ENCODE results near the gene SPATS1. TPM values are rescaled to one million over a fixed set of nuclear protein-coding genes. Genes with fewer than 3 reads are reported as not detected.

SPATS1 gene
- total RNA-seq, 4 donors from 2014 or later = not detected

- Histone ChIP-seq H3K27ac (no peak overlapping the region), H3K4me1 (no peaks in the 10 kb centered on the region), H3K4me3 (no peak overlapping the region), H3K9me3 (no peaks in the 10 kb centered on the region), H3K36me3 (no peaks in the 10 kb centered on the region), H3K27me3 (peaks cover 0 to 23% (median 0%) of the 10 kb centered on the region in 4 donors)
- intact Hi-C loops (cut with DNase I) = no loop called here
- TF ChIP-seq CTCF (IDR thresholded peaks at IDR 0.05) = no peak
- no peak for TF ChIP-seq POLR2A (IDR thresholded peaks at IDR 0.05)
- no peak for DNase-seq
- 94 to 99% methylated on average over 3 of the region's 3 CpGs for WGBS, 2 donors
Measured at GRCh38 chr6:44363377-44363926, 21.0 kb downstream of the SPATS1 start.

GRCh38 chr6:44366781-44367180 is 24.3 kb downstream of the SPATS1 start:
- Histone ChIP-seq H3K36me3 (no peaks in the 10 kb centered on the region), H3K27me3 (peaks cover 0 to 23% (median 0%) of the 10 kb centered on the region in 4 donors), H3K27ac (no peak overlapping the region), H3K4me3 (no peak overlapping the region), H3K9me3 (no peaks in the 10 kb centered on the region), H3K4me1 (no peaks in the 10 kb centered on the region)
- TF ChIP-seq CTCF (IDR thresholded peaks at IDR 0.05) = no peak
- TF ChIP-seq POLR2A (IDR thresholded peaks at IDR 0.05) = no peak
- WGBS, 2 donors = 82 to 96% methylated on average over 3 of the region's 3 CpGs
- intact Hi-C loops (cut with DNase I) = no loop called here
- no peak for DNase-seq

- no peak for DNase-seq
- Histone ChIP-seq H3K36me3 (no peaks in the 10 kb centered on the region), H3K27me3 (peaks cover 0 to 23% (median 0%) of the 10 kb centered on the region in 4 donors), H3K4me1 (no peaks in the 10 kb centered on the region), H3K27ac (no peak overlapping the region), H3K9me3 (no peaks in the 10 kb centered on the region), H3K4me3 (no peak overlapping the region)
- TF ChIP-seq CTCF (IDR thresholded peaks at IDR 0.05) (no peak), POLR2A (IDR thresholded peaks at IDR 0.05) (no peak)
- 63 to 65% methylated on average over 2 of the region's 2 CpGs for WGBS, 2 donors
- intact Hi-C loops (cut with DNase I) = no loop called here
Measured at GRCh38 chr6:44367681-44368080, 25.2 kb downstream of the SPATS1 start.

- WGBS, 2 donors = 51 to 63% methylated on average over 3 of the region's 3 CpGs
- no peak overlapping the region for H3K4me3 ChIP-seq
- H3K36me3 ChIP-seq = no peaks in the 10 kb centered on the region
- H3K27ac ChIP-seq = no peak overlapping the region
- no peak for TF ChIP-seq POLR2A (IDR thresholded peaks at IDR 0.05)
- TF ChIP-seq CTCF (IDR thresholded peaks at IDR 0.05) = no peak
- no peaks in the 10 kb centered on the region for H3K4me1 ChIP-seq
- no peak for DNase-seq
- peaks cover 0 to 23% (median 0%) of the 10 kb centered on the region in 4 donors for H3K27me3 ChIP-seq
- intact Hi-C loops (cut with DNase I) = no loop called here
- H3K9me3 ChIP-seq = no peaks in the 10 kb centered on the region
Measured at GRCh38 chr6:44373051-44373450, 30.6 kb downstream of the SPATS1 start.

GRCh38 chr6:44373787-44374186 is 31.3 kb downstream of the SPATS1 start:
- H3K4me3 ChIP-seq = no peak overlapping the region
- no peak for DNase-seq
- peaks cover 0 to 21% (median 0%) of the 10 kb centered on the region in 4 donors for H3K27me3 ChIP-seq
- no peaks in the 10 kb centered on the region for H3K9me3 ChIP-seq
- intact Hi-C loops (cut with DNase I) = no loop called here
- TF ChIP-seq POLR2A (IDR thresholded peaks at IDR 0.05) = no peak
- no peak for TF ChIP-seq CTCF (IDR thresholded peaks at IDR 0.05)
- WGBS, 2 donors = 36 to 38% methylated on average over 2 of the region's 2 CpGs
- no peaks in the 10 kb centered on the region for H3K36me3 ChIP-seq
- H3K27ac ChIP-seq = no peak overlapping the region
- no peaks in the 10 kb centered on the region for H3K4me1 ChIP-seq

All from esophagus squamous epithelium (tissue), 5 donors.